HepG2 (cell line): ENCODE data around the gene CEP43. TPM values are rescaled to one million over a fixed set of nuclear protein-coding genes. Genes with fewer than 3 reads are reported as not detected.

Source experiments
- DBP ChIP-seq: sonication (generic); formaldehyde crosslinking; IDR thresholded peaks from 2 replicates; pipeline ENCODE4 v1.4.0; 2020; ENCODE audit warnings: missing genetic modification reagents; ENCODE audit errors: not compliant biosample characterization
- MTERF4 ChIP-seq: sonication (generic); formaldehyde crosslinking; IDR thresholded peaks from 2 replicates; pipeline ENCODE4 v1.8.0; 2023; ENCODE audit warnings: mild to moderate bottlenecking, missing genetic modification reagents
- SIN3B ChIP-seq: fragments of 150-350 bp; IDR thresholded peaks from 2 replicates; pipeline ENCODE4 v1.6.1; 2014; ENCODE audit warnings: low read length
- SMC3 ChIP-seq: IDR thresholded peaks from 2 replicates; pipeline ENCODE4 v1.6.1; 2011; ENCODE audit warnings: low read length, improper control_type of control experiment
- TOPORS ChIP-seq: sonication (generic); formaldehyde crosslinking; IDR thresholded peaks from 2 replicates; pipeline ENCODE4 v1.8.0; 2023; ENCODE audit warnings: mild to moderate bottlenecking, missing genetic modification reagents
- TRAFD1 ChIP-seq: sonication (generic); formaldehyde crosslinking; IDR thresholded peaks from 2 replicates; pipeline ENCODE4 v1.5.1; 2020; ENCODE audit warnings: missing genetic modification reagents, mild to moderate bottlenecking, borderline replicate concordance
- TRIM24 ChIP-seq: sonication (generic); formaldehyde crosslinking; IDR thresholded peaks from 2 replicates; pipeline ENCODE4 v1.8.0; 2022; ENCODE audit warnings: mild to moderate bottlenecking, missing genetic modification reagents
- ZNF232 ChIP-seq: sonication (generic); formaldehyde crosslinking; IDR thresholded peaks from 2 replicates; pipeline ENCODE4 v1.4.0; 2020; ENCODE audit warnings: missing genetic modification reagents, borderline replicate concordance
- ZNF296 ChIP-seq: sonication (generic); formaldehyde crosslinking; conservative IDR thresholded peaks from 2 replicates; pipeline ENCODE4 v1.5.0; 2020; ENCODE audit warnings: mild to moderate bottlenecking, missing genetic modification reagents
- ZNF367 ChIP-seq: sonication (generic); formaldehyde crosslinking; IDR thresholded peaks from 2 replicates; pipeline ENCODE4 v1.4.0; 2020; ENCODE audit warnings: missing genetic modification reagents, borderline replicate concordance
- ZNF703 ChIP-seq: sonication (generic); formaldehyde crosslinking; IDR thresholded peaks from 2 replicates; pipeline ENCODE4 v1.5.1; 2020; ENCODE audit warnings: missing genetic modification reagents, mild to moderate bottlenecking, moderate library complexity, borderline replicate concordance
- ZNF724P ChIP-seq: sonication (generic); formaldehyde crosslinking; IDR thresholded peaks from 2 replicates; pipeline ENCODE4 v1.8.0; 2022; ENCODE audit warnings: missing genetic modification reagents, borderline replicate concordance
- ZNF773 ChIP-seq: sonication (generic); formaldehyde crosslinking; IDR thresholded peaks from 2 replicates; pipeline ENCODE4 v1.4.0; 2020; ENCODE audit warnings: missing genetic modification reagents, borderline replicate concordance
- ZNF790 ChIP-seq: sonication (generic); formaldehyde crosslinking; IDR thresholded peaks from 2 replicates; pipeline ENCODE4 v1.8.0; 2022; ENCODE audit warnings: missing genetic modification reagents, mild to moderate bottlenecking, borderline replicate concordance
- ZNF839 ChIP-seq: sonication (generic); formaldehyde crosslinking; IDR thresholded peaks from 2 replicates; pipeline ENCODE4 v1.4.0; 2020; ENCODE audit warnings: missing genetic modification reagents, mild to moderate bottlenecking, borderline replicate concordance
- polyA plus RNA-seq, 8 experiments: library from polyadenylated mRNA; depleted of rRNA in 3 of 8; stranded (reverse) in 7 of 8; unstranded in 1 of 8; fragments of >200 nt; fragmentation: Illumina TruSeq in 4 of 8; extraction: Trizol in 4 of 8; gene quantifications; 2 replicates each; pipeline versions ENCODE4 v1.2.1 to v1.2.3, GENCODE V29; 2011 to 2016; ENCODE audit warnings: low read depth in 4 of 8, missing spikeins in 1 of 8, mixed read lengths in 1 of 8; ENCODE audit not compliant: insufficient read depth in 1 of 8
- total RNA-seq, 5 experiments: library from RNA; depleted of rRNA; stranded (reverse); fragments of >200 nt; fragmentation: Illumina TruSeq; extraction: Trizol; gene quantifications; 2 replicates each; pipeline ENCODE4 v1.2.3, GENCODE V29; 2016; ENCODE audit warnings: low read depth in 1 of 5
- TF ChIP-seq, protein P1 (sequence below): sonication (generic); formaldehyde crosslinking; IDR thresholded peaks from 2 replicates; pipeline ENCODE4 v1.5.0; 2020; ENCODE audit warnings: mild to moderate bottlenecking, missing genetic modification reagents, borderline replicate concordance

Gene CEP43
- total and polyA plus RNA-seq, 2 of the 13 experiments (the other 11 are each of a cell fraction or from before 2014, with no cell fraction given) = 29.3 to 73.9 TPM

DNA sequence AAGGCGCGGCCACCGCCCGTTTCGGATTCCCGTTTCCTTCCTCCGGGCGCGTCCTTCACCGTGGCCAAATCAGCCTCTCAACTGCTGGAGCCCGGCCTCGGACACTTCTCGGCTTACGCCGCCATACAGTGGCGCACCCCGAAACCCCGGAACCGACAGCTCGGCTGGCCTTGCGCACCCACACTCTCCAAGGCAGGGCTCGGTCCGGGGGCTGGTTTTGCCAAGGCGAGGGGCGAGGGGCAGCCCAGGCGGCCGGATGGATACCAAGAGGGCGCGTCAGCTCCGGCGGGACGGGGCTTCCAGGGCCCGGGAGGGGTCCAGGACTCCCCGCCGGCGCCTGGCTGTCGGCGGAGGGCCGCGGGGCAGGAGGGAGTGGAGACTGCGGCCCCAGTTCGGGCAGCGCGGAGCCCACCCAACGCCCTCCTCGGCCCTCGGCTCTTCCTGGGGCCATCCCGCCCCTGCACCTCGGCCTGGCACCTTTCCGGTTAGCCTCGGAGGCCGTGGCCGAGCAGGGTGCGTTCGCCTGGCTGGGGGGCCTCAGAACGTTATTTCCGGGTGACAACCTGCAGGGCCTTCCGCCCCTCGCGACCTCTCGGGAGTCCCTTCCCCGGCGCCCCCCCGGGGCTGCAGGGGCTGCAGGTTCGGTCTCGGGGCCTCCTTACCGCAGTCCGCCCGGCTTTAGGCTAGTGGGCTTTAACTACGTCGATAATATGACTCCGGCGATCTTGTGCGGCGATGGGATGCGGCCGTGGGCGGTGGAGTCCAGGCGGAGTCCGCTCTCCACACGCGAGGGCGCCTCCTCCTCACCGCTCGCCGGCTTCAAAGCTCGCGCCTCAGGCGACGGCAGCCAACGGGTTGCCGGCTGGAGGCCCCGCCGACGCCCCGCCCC, 697 bp upstream of the CEP43 start (continued):
- TF ChIP-seq, protein P1, sequence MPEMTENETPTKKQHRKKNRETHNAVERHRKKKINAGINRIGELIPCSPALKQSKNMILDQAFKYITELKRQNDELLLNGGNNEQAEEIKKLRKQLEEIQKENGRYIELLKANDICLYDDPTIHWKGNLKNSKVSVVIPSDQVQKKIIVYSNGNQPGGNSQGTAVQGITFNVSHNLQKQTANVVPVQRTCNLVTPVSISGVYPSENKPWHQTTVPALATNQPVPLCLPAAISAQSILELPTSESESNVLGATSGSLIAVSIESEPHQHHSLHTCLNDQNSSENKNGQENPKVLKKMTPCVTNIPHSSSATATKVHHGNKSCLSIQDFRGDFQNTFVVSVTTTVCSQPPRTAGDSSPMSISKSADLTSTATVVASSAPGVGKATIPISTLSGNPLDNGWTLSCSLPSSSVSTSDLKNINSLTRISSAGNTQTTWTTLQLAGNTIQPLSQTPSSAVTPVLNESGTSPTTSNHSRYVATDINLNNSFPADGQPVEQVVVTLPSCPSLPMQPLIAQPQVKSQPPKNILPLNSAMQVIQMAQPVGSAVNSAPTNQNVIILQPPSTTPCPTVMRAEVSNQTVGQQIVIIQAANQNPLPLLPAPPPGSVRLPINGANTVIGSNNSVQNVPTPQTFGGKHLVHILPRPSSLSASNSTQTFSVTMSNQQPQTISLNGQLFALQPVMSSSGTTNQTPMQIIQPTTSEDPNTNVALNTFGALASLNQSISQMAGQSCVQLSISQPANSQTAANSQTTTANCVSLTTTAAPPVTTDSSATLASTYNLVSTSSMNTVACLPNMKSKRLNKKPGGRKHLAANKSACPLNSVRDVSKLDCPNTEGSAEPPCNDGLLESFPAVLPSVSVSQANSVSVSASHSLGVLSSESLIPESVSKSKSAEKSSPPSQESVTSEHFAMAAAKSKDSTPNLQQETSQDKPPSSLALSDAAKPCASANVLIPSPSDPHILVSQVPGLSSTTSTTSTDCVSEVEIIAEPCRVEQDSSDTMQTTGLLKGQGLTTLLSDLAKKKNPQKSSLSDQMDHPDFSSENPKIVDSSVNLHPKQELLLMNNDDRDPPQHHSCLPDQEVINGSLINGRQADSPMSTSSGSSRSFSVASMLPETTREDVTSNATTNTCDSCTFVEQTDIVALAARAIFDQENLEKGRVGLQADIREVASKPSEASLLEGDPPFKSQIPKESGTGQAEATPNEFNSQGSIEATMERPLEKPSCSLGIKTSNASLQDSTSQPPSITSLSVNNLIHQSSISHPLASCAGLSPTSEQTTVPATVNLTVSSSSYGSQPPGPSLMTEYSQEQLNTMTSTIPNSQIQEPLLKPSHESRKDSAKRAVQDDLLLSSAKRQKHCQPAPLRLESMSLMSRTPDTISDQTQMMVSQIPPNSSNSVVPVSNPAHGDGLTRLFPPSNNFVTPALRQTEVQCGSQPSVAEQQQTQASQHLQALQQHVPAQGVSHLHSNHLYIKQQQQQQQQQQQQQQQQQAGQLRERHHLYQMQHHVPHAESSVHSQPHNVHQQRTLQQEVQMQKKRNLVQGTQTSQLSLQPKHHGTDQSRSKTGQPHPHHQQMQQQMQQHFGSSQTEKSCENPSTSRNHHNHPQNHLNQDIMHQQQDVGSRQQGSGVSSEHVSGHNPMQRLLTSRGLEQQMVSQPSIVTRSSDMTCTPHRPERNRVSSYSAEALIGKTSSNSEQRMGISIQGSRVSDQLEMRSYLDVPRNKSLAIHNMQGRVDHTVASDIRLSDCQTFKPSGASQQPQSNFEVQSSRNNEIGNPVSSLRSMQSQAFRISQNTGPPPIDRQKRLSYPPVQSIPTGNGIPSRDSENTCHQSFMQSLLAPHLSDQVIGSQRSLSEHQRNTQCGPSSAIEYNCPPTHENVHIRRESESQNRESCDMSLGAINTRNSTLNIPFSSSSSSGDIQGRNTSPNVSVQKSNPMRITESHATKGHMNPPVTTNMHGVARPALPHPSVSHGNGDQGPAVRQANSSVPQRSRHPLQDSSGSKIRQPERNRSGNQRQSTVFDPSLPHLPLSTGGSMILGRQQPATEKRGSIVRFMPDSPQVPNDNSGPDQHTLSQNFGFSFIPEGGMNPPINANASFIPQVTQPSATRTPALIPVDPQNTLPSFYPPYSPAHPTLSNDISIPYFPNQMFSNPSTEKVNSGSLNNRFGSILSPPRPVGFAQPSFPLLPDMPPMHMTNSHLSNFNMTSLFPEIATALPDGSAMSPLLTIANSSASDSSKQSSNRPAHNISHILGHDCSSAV (CRISPR knock-in tag) = no peak
- TF ChIP-seq DBP (no peak), ZNF790 (CRISPR knock-in tag) (0 out of 2 replicates have a peak, but pooled peaks have one; percentile 48), ZNF773 (0 out of 2 replicates have a peak, but pooled peaks have one; percentile 33), ZNF839 (CRISPR knock-in tag) (no peak), MTERF4 (CRISPR knock-in tag) (peak; percentile 68; the same call in 1 of the 2 replicates), TRAFD1 (0 out of 2 replicates have a peak, but pooled peaks have one; percentile 23), ZNF296 (no peak), SMC3 (no peak), ZNF367 (CRISPR knock-in tag) (peak; percentile 52; the same call in 1 of the 2 replicates), TOPORS (CRISPR knock-in tag) (no peak), ZNF703 (CRISPR knock-in tag) (no peak), SIN3B (peak; percentile 97), ZNF232 (CRISPR knock-in tag) (peak; percentile 63; the same call in 1 of the 2 replicates), TRIM24 (no peak), ZNF724P (CRISPR knock-in tag) (no peak; the same call in 1 of the 2 replicates)
